Mesenchymal stem cell (in vitro differentiated cells and primary cell): ENCODE measurements around the gene TIE1.
A peak's percentile ranks its signal among the peaks of the same experiment; 100 is the strongest.

Experiments
- DNase-seq: peaks from one replicate; pipeline ENCODE4 v3.0.0-alpha.2; 2013
- H2AFZ ChIP-seq: one replicate; pipeline ENCODE4 v1.6.1; 2013; ENCODE audit warnings: low read depth, mild to moderate bottlenecking, control low read depth, inconsistent platforms, low read length, moderate library complexity
- H2AK5ac ChIP-seq: 2 replicates; pipeline ENCODE4 v1.6.1; 2013; ENCODE audit warnings: low read length, moderate library complexity, mild to moderate bottlenecking, inconsistent platforms; ENCODE audit not compliant: severe bottlenecking
- H2BK120ac ChIP-seq: one replicate; pipeline ENCODE4 v1.6.1; 2013; ENCODE audit warnings: low read depth, mild to moderate bottlenecking, inconsistent platforms, low read length, moderate library complexity
- H2BK12ac ChIP-seq, 2 experiments: one replicate each; pipeline ENCODE4 v1.6.1; 2013; ENCODE audit warnings: inconsistent platforms in 2 of 2, low read length in 2 of 2, mild to moderate bottlenecking in 2 of 2, moderate library complexity in 2 of 2, control low read depth in 1 of 2
- H2BK15ac ChIP-seq: one replicate; pipeline ENCODE4 v1.6.1; 2013; ENCODE audit warnings: mild to moderate bottlenecking, low read depth, inconsistent platforms; ENCODE audit not compliant: poor library complexity, severe bottlenecking
- H2BK5ac ChIP-seq: 2 replicates; pipeline ENCODE4 v1.6.1; 2013; ENCODE audit warnings: low read depth, mild to moderate bottlenecking, low read length, control low read depth, inconsistent platforms; ENCODE audit not compliant: poor library complexity, severe bottlenecking
- H3K14ac ChIP-seq, 2 experiments: one replicate each; pipeline ENCODE4 v1.6.1; 2013; ENCODE audit warnings: inconsistent platforms in 2 of 2, low read length in 2 of 2, control low read depth in 1 of 2, mild to moderate bottlenecking in 1 of 2, moderate library complexity in 1 of 2
- H3K18ac ChIP-seq, 2 experiments: one replicate each; pipeline ENCODE4 v1.6.1; 2013; ENCODE audit warnings: inconsistent platforms in 2 of 2, low read length in 2 of 2, control low read depth in 1 of 2, low read depth in 1 of 2, mild to moderate bottlenecking in 1 of 2
- H3K23ac ChIP-seq, 2 experiments: one replicate each; pipeline ENCODE4 v1.6.1; 2013; ENCODE audit warnings: inconsistent platforms in 2 of 2, low read length in 2 of 2, mild to moderate bottlenecking in 2 of 2, moderate library complexity in 2 of 2, control low read depth in 1 of 2
- H3K27ac ChIP-seq: 2 replicates; pipeline ENCODE4 v1.5.1; 2013; ENCODE audit warnings: mild to moderate bottlenecking, moderate library complexity, low read length, control low read depth, inconsistent platforms; ENCODE audit not compliant: poor library complexity, severe bottlenecking
- H3K27me3 ChIP-seq, 2 experiments: 2 replicates each; pipeline versions ENCODE4 v1.6.1 to v1.7.0; 2013; ENCODE audit warnings: low read length in 2 of 2, mild to moderate bottlenecking in 2 of 2, moderate library complexity in 2 of 2, control low read depth in 1 of 2, inconsistent platforms in 1 of 2; ENCODE audit not compliant: control insufficient read depth in 1 of 2, insufficient read depth in 1 of 2
- H3K36me3 ChIP-seq, 2 experiments: 2 replicates each; pipeline versions ENCODE4 v1.6.1 to v1.7.0; 2013; ENCODE audit warnings: low read length in 2 of 2, control low read depth in 1 of 2, inconsistent platforms in 1 of 2, low read depth in 1 of 2, mild to moderate bottlenecking in 1 of 2; ENCODE audit not compliant: insufficient read depth in 2 of 2, control insufficient read depth in 1 of 2
- H3K4ac ChIP-seq, 2 experiments: one replicate each; pipeline ENCODE4 v1.6.1; 2013; ENCODE audit warnings: inconsistent platforms in 2 of 2, low read length in 2 of 2, mild to moderate bottlenecking in 2 of 2, moderate library complexity in 2 of 2, control low read depth in 1 of 2, low read depth in 1 of 2
- H3K4me1 ChIP-seq: 2 replicates; pipeline ENCODE4 v1.6.1; 2013; ENCODE audit warnings: low read depth, low read length, control low read depth; ENCODE audit not compliant: control insufficient read depth, insufficient read depth
- H3K4me2 ChIP-seq: 2 replicates; pipeline ENCODE4 v1.6.1; 2013; ENCODE audit warnings: low read length, mild to moderate bottlenecking, inconsistent platforms; ENCODE audit not compliant: poor library complexity, severe bottlenecking
- H3K4me3 ChIP-seq, 2 experiments: 2 replicates each; pipeline versions ENCODE4 v1.5.1 to v1.7.0; 2013; ENCODE audit warnings: low read length in 2 of 2, mild to moderate bottlenecking in 2 of 2, control low read depth in 1 of 2, low read depth in 1 of 2; ENCODE audit not compliant: insufficient read depth in 1 of 2
- H3K79me1 ChIP-seq: replicated peaks from 2 replicates; pipeline ENCODE4 v1.6.1; 2013; ENCODE audit warnings: mild to moderate bottlenecking, control low read depth, low read length, inconsistent platforms; ENCODE audit not compliant: poor library complexity, severe bottlenecking
- H3K9ac ChIP-seq: 2 replicates; pipeline ENCODE4 v1.7.0; 2013; ENCODE audit warnings: mild to moderate bottlenecking, low read length, moderate library complexity
- H3K9me3 ChIP-seq: 2 replicates; pipeline ENCODE4 v1.7.0; 2013; ENCODE audit warnings: mild to moderate bottlenecking, low read length; ENCODE audit not compliant: control insufficient read depth
- H4K8ac ChIP-seq: one replicate; pipeline ENCODE4 v1.6.1; 2013; ENCODE audit warnings: inconsistent platforms, mild to moderate bottlenecking, low read length, moderate library complexity
- H4K91ac ChIP-seq: one replicate; pipeline ENCODE4 v1.6.1; 2013; ENCODE audit warnings: mild to moderate bottlenecking, low read length, inconsistent platforms
- WGBS: methylation state at CpG from one replicate; pipeline ENCODE4 v1.1.7; 2013; ENCODE audit warnings: mixed read lengths; 5-methylcytosine and 5-hydroxymethylcytosine counted together

The TIE1 gene

GRCh38 chr1:43315963-43316737 is 15.4 kb downstream of the TIE1 start:
- 93% methylated on average over 10 of the region's 10 CpGs for WGBS
- H3K14ac ChIP-seq = no peak overlapping the region
- no peak overlapping the region for H2AFZ ChIP-seq

GRCh38 chr1:43316738-43317520 is 16.1 kb downstream of the TIE1 start:
- DNase-seq = no peak
- Histone ChIP-seq H3K27ac (no peak overlapping the region), H2BK120ac (no peak overlapping the region), H3K4me1 (peaks cover 6% of the 10 kb centered on the region), H3K4me2 (no peak overlapping the region), H3K27me3 (no peaks in the 10 kb centered on the region), H4K91ac (no peak overlapping the region), H2BK15ac (no peak overlapping the region), H3K14ac (no peak overlapping the region), H3K23ac (no peak overlapping the region), H3K9ac (peak overlapping the region; percentile 37), H3K4ac (no peak overlapping the region), H2BK5ac (no peak overlapping the region), H3K79me1 (no peaks in the 10 kb centered on the region), H2BK12ac (no peak overlapping the region), H3K4me3 (no peak overlapping the region), H2AK5ac (no peak overlapping the region), H3K18ac (no peak overlapping the region), H2AFZ (no peak overlapping the region), H3K36me3 (no peaks in the 10 kb centered on the region), H4K8ac (no peak overlapping the region), H3K9me3 (no peaks in the 10 kb centered on the region)
- 93% methylated on average over 16 of the region's 16 CpGs for WGBS

More at GRCh38 chr1:43315963-43316737, 15.4 kb downstream of the TIE1 start:
- no peak overlapping the region for H3K18ac ChIP-seq
- H2BK12ac ChIP-seq = no peak overlapping the region
- H3K4me1 ChIP-seq = peaks cover 3% of the 10 kb centered on the region
- H2BK5ac ChIP-seq = no peak overlapping the region
- DNase-seq = no peak
- H3K27me3 ChIP-seq = peaks cover 0 to 2% of the 10 kb centered on the region in 2 experiments
- no peak overlapping the region for H4K8ac ChIP-seq
- no peak overlapping the region for H3K23ac ChIP-seq
- no peak overlapping the region for H4K91ac ChIP-seq
- H3K4me2 ChIP-seq = no peak overlapping the region
- no peak overlapping the region for H2AK5ac ChIP-seq
- H3K4ac ChIP-seq = no peak overlapping the region
- H3K9ac ChIP-seq = peak overlapping the region; percentile 37
- no peaks in the 10 kb centered on the region for H3K36me3 ChIP-seq
- H3K27ac ChIP-seq = no peak overlapping the region
- H2BK15ac ChIP-seq = no peak overlapping the region
- H3K9me3 ChIP-seq = no peaks in the 10 kb centered on the region
- no peak overlapping the region for H2BK120ac ChIP-seq
- H3K79me1 ChIP-seq = no peaks in the 10 kb centered on the region
- H3K4me3 ChIP-seq = no peak overlapping the region

GRCh38 chr1:43317817-43318471 is 17.2 kb downstream of the TIE1 start:
- Histone ChIP-seq H3K9me3 (no peaks in the 10 kb centered on the region), H3K4me1 (peaks cover 6% of the 10 kb centered on the region), H3K23ac (no peak overlapping the region), H4K8ac (no peak overlapping the region), H3K27me3 (no peaks in the 10 kb centered on the region), H3K14ac (no peak overlapping the region), H2AK5ac (no peak overlapping the region), H3K4me3 (no peak overlapping the region), H3K36me3 (no peaks in the 10 kb centered on the region), H3K18ac (no peak overlapping the region), H2BK15ac (no peak overlapping the region), H2AFZ (no peak overlapping the region), H3K79me1 (no peaks in the 10 kb centered on the region), H2BK12ac (no peak overlapping the region), H3K4me2 (no peak overlapping the region), H3K4ac (no peak overlapping the region), H3K27ac (no peak overlapping the region), H4K91ac (no peak overlapping the region), H2BK5ac (no peak overlapping the region), H3K9ac (no peak overlapping the region), H2BK120ac (no peak overlapping the region)
- DNase-seq = no peak
- 91% methylated on average over 15 of the region's 15 CpGs for WGBS

GRCh38 chr1:43318831-43319230 is 18.0 kb downstream of the TIE1 start:
- H2BK5ac ChIP-seq = no peak overlapping the region
- no peak overlapping the region for H4K8ac ChIP-seq
- H3K4ac ChIP-seq = no peak overlapping the region
- H3K18ac ChIP-seq = no peak overlapping the region
- H3K9me3 ChIP-seq = peaks cover 3% of the 10 kb centered on the region
- no peak overlapping the region for H3K14ac ChIP-seq
- H3K79me1 ChIP-seq = no peaks in the 10 kb centered on the region
- no peak overlapping the region for H2AFZ ChIP-seq
- no peaks in the 10 kb centered on the region for H3K27me3 ChIP-seq
- no peak overlapping the region for H3K27ac ChIP-seq
- H2AK5ac ChIP-seq = no peak overlapping the region
- no peaks in the 10 kb centered on the region for H3K36me3 ChIP-seq
- no peak overlapping the region for H2BK12ac ChIP-seq
- no peak overlapping the region for H2BK120ac ChIP-seq
- no peak overlapping the region for H3K23ac ChIP-seq
- no peak overlapping the region for H3K4me3 ChIP-seq
- no peak overlapping the region for H3K4me2 ChIP-seq
- WGBS = no CpG with 5 or more reads among the region's 4 CpGs
- no peak overlapping the region for H2BK15ac ChIP-seq
- H3K4me1 ChIP-seq = peaks cover 6% of the 10 kb centered on the region
- no peak overlapping the region for H3K9ac ChIP-seq
- H4K91ac ChIP-seq = no peak overlapping the region
- DNase-seq = no peak
